DOHH2 (cell line): Measurements from ENCODE around the gene CHN2.

ENCODE experiments used
- H3F3A ChIP-seq: fragments of 200-600 bp; sonication (generic), shearing (Covaris generic); 2 replicates; pipeline ENCODE4 v1.6.0; 2016; ENCODE audit warnings: antibody characterized with exemption, mild to moderate bottlenecking; ENCODE audit not compliant: control insufficient read depth, insufficient read depth
- H3K27ac ChIP-seq: fragments of 200-600 bp; sonication (generic); 2 replicates; pipeline ENCODE4 v1.5.1; 2014; ENCODE audit warnings: low read depth, mild to moderate bottlenecking, low read length, moderate library complexity
- H3K27me3 ChIP-seq: fragments of 200-600 bp; sonication (generic); 2 replicates; pipeline ENCODE4 v1.6.1; 2014; ENCODE audit warnings: mild to moderate bottlenecking, low read length, mixed read lengths; ENCODE audit not compliant: control insufficient read depth
- H3K36me3 ChIP-seq: fragments of 200-600 bp; sonication (generic); 2 replicates; pipeline ENCODE4 v1.6.1; 2014; ENCODE audit warnings: mild to moderate bottlenecking, low read length, moderate library complexity, mixed read lengths; ENCODE audit not compliant: control insufficient read depth
- H3K4me1 ChIP-seq: fragments of 200-600 bp; sonication (generic); 2 replicates; pipeline ENCODE4 v1.6.1; 2014; ENCODE audit warnings: mild to moderate bottlenecking, low read length, mixed read lengths; ENCODE audit not compliant: control insufficient read depth
- H3K4me2 ChIP-seq: fragments of 200-600 bp; sonication (generic); 2 replicates; pipeline ENCODE4 v1.6.0; 2014; ENCODE audit warnings: mild to moderate bottlenecking, low read length, moderate library complexity
- H3K4me3 ChIP-seq: fragments of 200-600 bp; sonication (generic); 2 replicates; pipeline ENCODE4 v1.5.1; 2014; ENCODE audit warnings: mild to moderate bottlenecking, low read length, mixed read lengths
- H3K79me2 ChIP-seq: fragments of 200-600 bp; sonication (generic); 2 replicates; pipeline ENCODE4 v1.6.1; 2014; ENCODE audit warnings: mild to moderate bottlenecking, low read length, mixed read lengths; ENCODE audit not compliant: control insufficient read depth
- H3K9me2 ChIP-seq: fragments of 200-600 bp; sonication (generic); replicated peaks from 2 replicates; pipeline ENCODE4 v1.6.1; 2014; ENCODE audit warnings: mild to moderate bottlenecking, low read length, mixed read lengths; ENCODE audit not compliant: control insufficient read depth
- H3K9me3 ChIP-seq: fragments of 200-600 bp; sonication (generic); 2 replicates; pipeline ENCODE4 v1.6.1; 2014; ENCODE audit warnings: antibody characterized with exemption, low read length, mixed read lengths; ENCODE audit not compliant: control insufficient read depth, insufficient read depth
- H4K20me1 ChIP-seq: fragments of 200-600 bp; sonication (generic); 2 replicates; pipeline ENCODE4 v1.6.0; 2014; ENCODE audit warnings: low read depth, mild to moderate bottlenecking, antibody characterized with exemption, low read length, moderate library complexity; ENCODE audit not compliant: control insufficient read depth, insufficient read depth
- CTCF ChIP-seq: fragments of 200-600 bp; sonication (generic); IDR thresholded peaks from one replicate; pipeline ENCODE4 v1.5.1; 2014; ENCODE audit warnings: antibody characterized with exemption, mild to moderate bottlenecking, low read depth, low read length; ENCODE audit not compliant: poor library complexity, severe bottlenecking
- EZH2phosphoT487 ChIP-seq: fragments of 200-600 bp; sonication (generic); IDR thresholded peaks from 2 replicates; pipeline ENCODE4 v1.6.1; 2017; ENCODE audit warnings: borderline replicate concordance, mild to moderate bottlenecking, antibody characterized with exemption, low read length, moderate library complexity, mixed read lengths

Gene CHN2

GRCh38 chr7:29249860-29250259 lies 55.3 kb downstream of the CHN2 start:
- Histone ChIP-seq H3K9me3 (no peaks in the 10 kb centered on the region), H3K4me1 (no peaks in the 10 kb centered on the region), H4K20me1 (no peaks in the 10 kb centered on the region), H3K4me3 (no peak overlapping the region), H3K27ac (no peak overlapping the region), H3K9me2 (no peaks in the 10 kb centered on the region), H3F3A (no peaks in the 10 kb centered on the region), H3K79me2 (no peaks in the 10 kb centered on the region), H3K27me3 (peaks cover 2% of the 10 kb centered on the region; the same call in 1 of the 2 replicates), H3K4me2 (no peak overlapping the region), H3K36me3 (no peaks in the 10 kb centered on the region)
- TF ChIP-seq EZH2phosphoT487 (no peak), CTCF (no peak)

GRCh38 chr7:29253225-29253624 lies 58.6 kb downstream of the CHN2 start:
- Histone ChIP-seq H3F3A (no peaks in the 10 kb centered on the region), H3K4me3 (no peak overlapping the region), H3K27me3 (no peaks in the 10 kb centered on the region), H3K9me2 (no peaks in the 10 kb centered on the region), H3K36me3 (no peaks in the 10 kb centered on the region), H3K27ac (no peak overlapping the region), H3K9me3 (no peaks in the 10 kb centered on the region), H3K4me2 (no peak overlapping the region), H3K79me2 (no peaks in the 10 kb centered on the region), H3K4me1 (no peaks in the 10 kb centered on the region), H4K20me1 (no peaks in the 10 kb centered on the region)
- TF ChIP-seq EZH2phosphoT487 (no peak), CTCF (no peak)

- Histone ChIP-seq H4K20me1 (no peaks in the 10 kb centered on the region), H3K4me2 (no peak overlapping the region), H3K9me3 (no peaks in the 10 kb centered on the region), H3K27me3 (no peaks in the 10 kb centered on the region), H3K79me2 (no peaks in the 10 kb centered on the region), H3K4me1 (no peaks in the 10 kb centered on the region), H3K9me2 (no peaks in the 10 kb centered on the region), H3F3A (no peaks in the 10 kb centered on the region), H3K36me3 (no peaks in the 10 kb centered on the region), H3K27ac (no peak overlapping the region), H3K4me3 (no peak overlapping the region)
- TF ChIP-seq CTCF (no peak), EZH2phosphoT487 (no peak)
Observed at GRCh38 chr7:29254591-29254990, 60.0 kb downstream of the CHN2 start.
